ENCODE measurements around the gene CPM.

- TF ChIP-seq CTCF (IDR thresholded peaks at IDR 0.05) (no peak), POLR2A (IDR thresholded peaks at IDR 0.05) (no peak)
Measured at GRCh38 chr12:68878846-68879245, 54.1 kb downstream of the CPM start.

All from Peyer's patch (tissue), 4 donors.